GM21825 (cell line): ENCODE measurements around the gene DNAJC15.

Source experiments
- ATAC-seq: cut with Tn5 transposase; IDR thresholded peaks from one replicate; pipeline ENCODE4 v1.9.1; 2021; ENCODE audit warnings: mild to moderate bottlenecking, moderate library complexity; ENCODE audit not compliant: unreplicated experiment

DNAJC15 gene

GRCh38 chr13:43150369-43151207 is 127.2 kb downstream of the DNAJC15 start:
- ATAC-seq, result no peak

- ATAC-seq, result no peak
These were observed 130.2 kb downstream of the DNAJC15 start for GRCh38 chr13:43153436-43154090.

- no peak for ATAC-seq
These were observed 130.8 kb downstream of the DNAJC15 start for GRCh38 chr13:43154156-43154651.

- no peak for ATAC-seq
These were observed 131.5 kb downstream of the DNAJC15 start for GRCh38 chr13:43154839-43155238.

- ATAC-seq, result no peak
These were observed 133.5 kb downstream of the DNAJC15 start for GRCh38 chr13:43156916-43157315.

GRCh38 chr13:43157796-43158195 is 134.4 kb downstream of the DNAJC15 start:
- no peak for ATAC-seq

GRCh38 chr13:43158516-43158915 is 135.1 kb downstream of the DNAJC15 start:
- no peak for ATAC-seq

GRCh38 chr13:43159026-43159461 is 135.7 kb downstream of the DNAJC15 start:
- ATAC-seq, result no peak
